ENCODE measurements around the gene DOK1. TPM values are rescaled to one million over a fixed set of nuclear protein-coding genes. Genes with fewer than 3 reads are reported as not detected.

DOK1 gene
- total RNA-seq, 1 donor, result 9.9 TPM

- H3K4me3 ChIP-seq (ENCODE audit: low read depth, low read length), result no peak overlapping the region
- TF ChIP-seq CTCF (IDR thresholded peaks at IDR 0.05; ENCODE audit: insufficient read depth, low read depth, low read length), result no peak
- no peak for DNase-seq (ENCODE audit: low read depth)
Observed at GRCh38 chr2:74538881-74539339, 15.6 kb upstream of the DOK1 start.

GRCh38 chr2:74540291-74540690 is 14.2 kb upstream of the DOK1 start:
- TF ChIP-seq CTCF (IDR thresholded peaks at IDR 0.05; ENCODE audit: insufficient read depth, low read depth, low read length), result no peak
- no peak for DNase-seq (ENCODE audit: low read depth)
- no peak overlapping the region for H3K4me3 ChIP-seq (ENCODE audit: low read depth, low read length)

GRCh38 chr2:74542978-74543377 is 11.5 kb upstream of the DOK1 start:
- H3K4me3 ChIP-seq (ENCODE audit: low read depth, low read length), result no peak overlapping the region
- no peak for DNase-seq (ENCODE audit: low read depth)
- TF ChIP-seq CTCF (IDR thresholded peaks at IDR 0.05; ENCODE audit: insufficient read depth, low read depth, low read length), result no peak

GRCh38 chr2:74544634-74545033 is 9.9 kb upstream of the DOK1 start:
- TF ChIP-seq CTCF (IDR thresholded peaks at IDR 0.05; ENCODE audit: insufficient read depth, low read depth, low read length), result peak; percentile 5
- DNase-seq (ENCODE audit: low read depth), result no peak
- no peak overlapping the region for H3K4me3 ChIP-seq (ENCODE audit: low read depth, low read length)

GRCh38 chr2:74546004-74546403 is 8.5 kb upstream of the DOK1 start:
- H3K4me3 ChIP-seq (ENCODE audit: low read depth, low read length), result no peak overlapping the region
- TF ChIP-seq CTCF (IDR thresholded peaks at IDR 0.05; ENCODE audit: insufficient read depth, low read depth, low read length), result no peak
- no peak for DNase-seq (ENCODE audit: low read depth)

- no peak for DNase-seq (ENCODE audit: low read depth)
- no peak for TF ChIP-seq CTCF (IDR thresholded peaks at IDR 0.05; ENCODE audit: insufficient read depth, low read depth, low read length)
- H3K4me3 ChIP-seq (ENCODE audit: low read depth, low read length), result peak overlapping the region; percentile 64
Observed at GRCh38 chr2:74548285-74548899, 6.1 kb upstream of the DOK1 start.
